ENCODE results near the gene NRP1. TPM values are rescaled to one million over a fixed set of nuclear protein-coding genes. Genes with fewer than 3 reads are reported as not detected.

The NRP1 gene
- total RNA-seq, 1 experiment from 2014 or later = 3.0 TPM

- POLR2A ChIA-PET = no interaction called here
- ATAC-seq (no peak), DNase-seq (ENCODE audit: low spot score) (no peak)
- H3K27ac Mint-ChIP-seq = no peak overlapping the region
- no peak for TF ChIP-seq ZMAT4 (CRISPR knock-in tag; IDR thresholded peaks at IDR 0.05)
- no peak for TF ChIP-seq CTCF (IDR thresholded peaks at IDR 0.05)
- no peak for TF ChIP-seq ZNF232 (CRISPR knock-in tag; IDR thresholded peaks at IDR 0.05)
- no peak for TF ChIP-seq GRHL2 (CRISPR knock-in tag; IDR thresholded peaks at IDR 0.05; ENCODE audit: insufficient replicate concordance, severe bottlenecking)
- no peak for TF ChIP-seq ZNF425 (CRISPR knock-in tag; conservative IDR thresholded peaks at IDR 0.05)
- TF ChIP-seq RORB (CRISPR knock-in tag; IDR thresholded peaks at IDR 0.05) = no peak
- no peak for TF ChIP-seq ATF6 (CRISPR knock-in tag; IDR thresholded peaks at IDR 0.05)
- TF ChIP-seq NFYB (CRISPR knock-in tag; conservative IDR thresholded peaks at IDR 0.05; ENCODE audit: low read depth) = no peak
- no peak for TF ChIP-seq OVOL2 (CRISPR knock-in tag; IDR thresholded peaks at IDR 0.05; ENCODE audit: borderline replicate concordance)
- no peak for TF ChIP-seq IRF1 (CRISPR knock-in tag; IDR thresholded peaks at IDR 0.05)
- TF ChIP-seq, protein P1, sequence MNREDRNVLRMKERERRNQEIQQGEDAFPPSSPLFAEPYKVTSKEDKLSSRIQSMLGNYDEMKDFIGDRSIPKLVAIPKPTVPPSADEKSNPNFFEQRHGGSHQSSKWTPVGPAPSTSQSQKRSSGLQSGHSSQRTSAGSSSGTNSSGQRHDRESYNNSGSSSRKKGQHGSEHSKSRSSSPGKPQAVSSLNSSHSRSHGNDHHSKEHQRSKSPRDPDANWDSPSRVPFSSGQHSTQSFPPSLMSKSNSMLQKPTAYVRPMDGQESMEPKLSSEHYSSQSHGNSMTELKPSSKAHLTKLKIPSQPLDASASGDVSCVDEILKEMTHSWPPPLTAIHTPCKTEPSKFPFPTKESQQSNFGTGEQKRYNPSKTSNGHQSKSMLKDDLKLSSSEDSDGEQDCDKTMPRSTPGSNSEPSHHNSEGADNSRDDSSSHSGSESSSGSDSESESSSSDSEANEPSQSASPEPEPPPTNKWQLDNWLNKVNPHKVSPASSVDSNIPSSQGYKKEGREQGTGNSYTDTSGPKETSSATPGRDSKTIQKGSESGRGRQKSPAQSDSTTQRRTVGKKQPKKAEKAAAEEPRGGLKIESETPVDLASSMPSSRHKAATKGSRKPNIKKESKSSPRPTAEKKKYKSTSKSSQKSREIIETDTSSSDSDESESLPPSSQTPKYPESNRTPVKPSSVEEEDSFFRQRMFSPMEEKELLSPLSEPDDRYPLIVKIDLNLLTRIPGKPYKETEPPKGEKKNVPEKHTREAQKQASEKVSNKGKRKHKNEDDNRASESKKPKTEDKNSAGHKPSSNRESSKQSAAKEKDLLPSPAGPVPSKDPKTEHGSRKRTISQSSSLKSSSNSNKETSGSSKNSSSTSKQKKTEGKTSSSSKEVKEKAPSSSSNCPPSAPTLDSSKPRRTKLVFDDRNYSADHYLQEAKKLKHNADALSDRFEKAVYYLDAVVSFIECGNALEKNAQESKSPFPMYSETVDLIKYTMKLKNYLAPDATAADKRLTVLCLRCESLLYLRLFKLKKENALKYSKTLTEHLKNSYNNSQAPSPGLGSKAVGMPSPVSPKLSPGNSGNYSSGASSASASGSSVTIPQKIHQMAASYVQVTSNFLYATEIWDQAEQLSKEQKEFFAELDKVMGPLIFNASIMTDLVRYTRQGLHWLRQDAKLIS (CRISPR knock-in tag; IDR thresholded peaks at IDR 0.05; ENCODE audit: borderline replicate concordance) = no peak
- TF ChIP-seq, protein P2, sequence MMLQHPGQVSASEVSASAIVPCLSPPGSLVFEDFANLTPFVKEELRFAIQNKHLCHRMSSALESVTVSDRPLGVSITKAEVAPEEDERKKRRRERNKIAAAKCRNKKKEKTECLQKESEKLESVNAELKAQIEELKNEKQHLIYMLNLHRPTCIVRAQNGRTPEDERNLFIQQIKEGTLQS (CRISPR knock-in tag; conservative IDR thresholded peaks at IDR 0.05) = no peak
- TF ChIP-seq IRF2 (CRISPR knock-in tag; IDR thresholded peaks at IDR 0.05; ENCODE audit: borderline replicate concordance, low read depth) = no peak
- TF ChIP-seq, protein P3, sequence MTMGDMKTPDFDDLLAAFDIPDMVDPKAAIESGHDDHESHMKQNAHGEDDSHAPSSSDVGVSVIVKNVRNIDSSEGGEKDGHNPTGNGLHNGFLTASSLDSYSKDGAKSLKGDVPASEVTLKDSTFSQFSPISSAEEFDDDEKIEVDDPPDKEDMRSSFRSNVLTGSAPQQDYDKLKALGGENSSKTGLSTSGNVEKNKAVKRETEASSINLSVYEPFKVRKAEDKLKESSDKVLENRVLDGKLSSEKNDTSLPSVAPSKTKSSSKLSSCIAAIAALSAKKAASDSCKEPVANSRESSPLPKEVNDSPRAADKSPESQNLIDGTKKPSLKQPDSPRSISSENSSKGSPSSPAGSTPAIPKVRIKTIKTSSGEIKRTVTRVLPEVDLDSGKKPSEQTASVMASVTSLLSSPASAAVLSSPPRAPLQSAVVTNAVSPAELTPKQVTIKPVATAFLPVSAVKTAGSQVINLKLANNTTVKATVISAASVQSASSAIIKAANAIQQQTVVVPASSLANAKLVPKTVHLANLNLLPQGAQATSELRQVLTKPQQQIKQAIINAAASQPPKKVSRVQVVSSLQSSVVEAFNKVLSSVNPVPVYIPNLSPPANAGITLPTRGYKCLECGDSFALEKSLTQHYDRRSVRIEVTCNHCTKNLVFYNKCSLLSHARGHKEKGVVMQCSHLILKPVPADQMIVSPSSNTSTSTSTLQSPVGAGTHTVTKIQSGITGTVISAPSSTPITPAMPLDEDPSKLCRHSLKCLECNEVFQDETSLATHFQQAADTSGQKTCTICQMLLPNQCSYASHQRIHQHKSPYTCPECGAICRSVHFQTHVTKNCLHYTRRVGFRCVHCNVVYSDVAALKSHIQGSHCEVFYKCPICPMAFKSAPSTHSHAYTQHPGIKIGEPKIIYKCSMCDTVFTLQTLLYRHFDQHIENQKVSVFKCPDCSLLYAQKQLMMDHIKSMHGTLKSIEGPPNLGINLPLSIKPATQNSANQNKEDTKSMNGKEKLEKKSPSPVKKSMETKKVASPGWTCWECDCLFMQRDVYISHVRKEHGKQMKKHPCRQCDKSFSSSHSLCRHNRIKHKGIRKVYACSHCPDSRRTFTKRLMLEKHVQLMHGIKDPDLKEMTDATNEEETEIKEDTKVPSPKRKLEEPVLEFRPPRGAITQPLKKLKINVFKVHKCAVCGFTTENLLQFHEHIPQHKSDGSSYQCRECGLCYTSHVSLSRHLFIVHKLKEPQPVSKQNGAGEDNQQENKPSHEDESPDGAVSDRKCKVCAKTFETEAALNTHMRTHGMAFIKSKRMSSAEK (CRISPR knock-in tag; IDR thresholded peaks at IDR 0.05; ENCODE audit: borderline replicate concordance) = no peak
- H3K36me3 Mint-ChIP-seq = no peaks in the 10 kb centered on the region
- no peaks in the 10 kb centered on the region for H3K9me3 Mint-ChIP-seq
- H3K27me3 Mint-ChIP-seq (ENCODE audit: low read depth) = no peaks in the 10 kb centered on the region
- H3K4me3 Mint-ChIP-seq = no peak overlapping the region
- CTCF ChIA-PET = no interaction called here
- H3K4me1 Mint-ChIP-seq = no peaks in the 10 kb centered on the region
Observed at GRCh38 chr10:33353334-33353733, 18.9 kb upstream of the NRP1 start.

Data from WTC11 (cell line).